GM12874 (cell line): Measurements from ENCODE around the gene ADARB2.

Source experiments
- TF ChIP-seq, protein P1 (sequence below): IDR thresholded peaks from 2 replicates; pipeline ENCODE4 v1.5.1; 2011; ENCODE audit warnings: low read depth, mild to moderate bottlenecking, control low read depth, low read length, moderate library complexity; ENCODE audit not compliant: insufficient read depth

Gene ADARB2

DNA sequence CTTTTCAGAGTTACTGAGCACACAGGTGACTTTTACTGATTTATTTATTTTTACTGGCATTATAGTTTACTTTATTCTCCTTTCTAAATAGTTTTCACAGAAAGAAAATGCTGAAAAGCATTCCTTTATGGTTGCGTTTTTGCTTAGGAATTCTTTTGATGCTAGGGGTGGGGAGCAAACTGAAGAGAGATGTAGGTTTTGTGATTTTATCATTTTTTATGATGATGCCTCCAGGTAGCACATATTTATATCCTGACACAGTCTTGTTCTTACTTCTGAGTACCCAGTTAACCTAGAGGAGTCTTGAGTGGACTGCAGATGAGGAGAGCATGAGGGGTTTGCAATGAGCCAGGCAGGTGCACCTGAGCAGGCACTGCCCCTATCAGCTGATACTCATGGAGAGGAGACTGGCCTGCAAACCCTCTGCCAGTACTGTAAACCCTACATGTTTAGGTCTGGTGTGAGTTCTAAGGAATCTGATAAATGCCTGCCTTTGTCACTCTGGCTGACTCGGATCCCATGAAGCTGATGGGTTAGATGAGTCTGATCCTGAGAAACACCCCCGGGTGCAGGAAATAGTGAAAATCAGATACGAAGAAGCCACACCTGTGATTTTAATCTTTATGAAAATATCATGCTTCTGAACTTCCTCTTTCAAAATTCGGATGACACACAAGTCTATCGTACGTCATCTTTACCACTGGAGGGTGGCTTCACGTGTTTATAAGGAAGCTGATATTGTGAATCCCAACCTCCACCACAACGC is 378.3 kb downstream of the ADARB2 start:
- TF ChIP-seq, protein P1, sequence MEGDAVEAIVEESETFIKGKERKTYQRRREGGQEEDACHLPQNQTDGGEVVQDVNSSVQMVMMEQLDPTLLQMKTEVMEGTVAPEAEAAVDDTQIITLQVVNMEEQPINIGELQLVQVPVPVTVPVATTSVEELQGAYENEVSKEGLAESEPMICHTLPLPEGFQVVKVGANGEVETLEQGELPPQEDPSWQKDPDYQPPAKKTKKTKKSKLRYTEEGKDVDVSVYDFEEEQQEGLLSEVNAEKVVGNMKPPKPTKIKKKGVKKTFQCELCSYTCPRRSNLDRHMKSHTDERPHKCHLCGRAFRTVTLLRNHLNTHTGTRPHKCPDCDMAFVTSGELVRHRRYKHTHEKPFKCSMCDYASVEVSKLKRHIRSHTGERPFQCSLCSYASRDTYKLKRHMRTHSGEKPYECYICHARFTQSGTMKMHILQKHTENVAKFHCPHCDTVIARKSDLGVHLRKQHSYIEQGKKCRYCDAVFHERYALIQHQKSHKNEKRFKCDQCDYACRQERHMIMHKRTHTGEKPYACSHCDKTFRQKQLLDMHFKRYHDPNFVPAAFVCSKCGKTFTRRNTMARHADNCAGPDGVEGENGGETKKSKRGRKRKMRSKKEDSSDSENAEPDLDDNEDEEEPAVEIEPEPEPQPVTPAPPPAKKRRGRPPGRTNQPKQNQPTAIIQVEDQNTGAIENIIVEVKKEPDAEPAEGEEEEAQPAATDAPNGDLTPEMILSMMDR, result no peak

DNA sequence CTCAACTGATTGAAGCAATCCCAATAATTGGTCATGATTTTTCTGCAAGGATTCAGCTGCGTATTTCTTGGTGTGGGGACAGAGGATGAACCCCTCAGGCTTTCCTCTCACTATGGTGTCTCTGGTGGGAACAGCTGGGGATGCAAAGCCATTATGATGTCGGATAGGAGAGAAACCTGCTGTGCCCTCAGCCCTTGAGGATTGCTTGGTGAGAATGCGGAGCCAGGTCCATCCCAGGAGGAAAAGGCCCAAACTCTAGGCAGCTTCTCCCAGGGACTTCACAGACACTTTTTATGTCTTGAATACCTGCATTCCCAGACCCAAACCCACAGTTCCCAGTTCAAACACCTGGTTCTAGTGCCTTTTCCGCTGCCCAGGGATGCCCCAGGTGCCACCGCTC is 379.2 kb downstream of the ADARB2 start:
- TF ChIP-seq, protein P1, result no peak

DNA sequence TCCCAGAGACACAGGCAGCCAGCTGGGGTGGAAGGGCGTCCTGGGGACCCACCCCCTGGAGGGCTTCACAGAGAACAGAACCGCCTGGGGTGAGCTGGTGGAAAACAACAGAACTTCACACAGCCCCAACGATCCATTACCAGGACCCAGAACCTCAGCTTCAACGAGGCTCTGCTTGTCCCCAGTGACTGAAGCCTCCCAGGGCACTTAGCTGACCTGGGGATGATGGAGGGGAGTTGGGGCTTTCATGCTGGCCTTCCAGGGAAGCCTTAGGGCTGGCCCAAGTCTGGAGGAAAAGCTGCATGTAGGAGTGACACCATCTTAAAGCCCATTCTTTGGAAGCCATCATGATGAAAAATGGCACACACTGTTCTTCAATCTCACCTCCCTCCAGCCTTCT is 381.0 kb downstream of the ADARB2 start:
- TF ChIP-seq, protein P1, result no peak

DNA sequence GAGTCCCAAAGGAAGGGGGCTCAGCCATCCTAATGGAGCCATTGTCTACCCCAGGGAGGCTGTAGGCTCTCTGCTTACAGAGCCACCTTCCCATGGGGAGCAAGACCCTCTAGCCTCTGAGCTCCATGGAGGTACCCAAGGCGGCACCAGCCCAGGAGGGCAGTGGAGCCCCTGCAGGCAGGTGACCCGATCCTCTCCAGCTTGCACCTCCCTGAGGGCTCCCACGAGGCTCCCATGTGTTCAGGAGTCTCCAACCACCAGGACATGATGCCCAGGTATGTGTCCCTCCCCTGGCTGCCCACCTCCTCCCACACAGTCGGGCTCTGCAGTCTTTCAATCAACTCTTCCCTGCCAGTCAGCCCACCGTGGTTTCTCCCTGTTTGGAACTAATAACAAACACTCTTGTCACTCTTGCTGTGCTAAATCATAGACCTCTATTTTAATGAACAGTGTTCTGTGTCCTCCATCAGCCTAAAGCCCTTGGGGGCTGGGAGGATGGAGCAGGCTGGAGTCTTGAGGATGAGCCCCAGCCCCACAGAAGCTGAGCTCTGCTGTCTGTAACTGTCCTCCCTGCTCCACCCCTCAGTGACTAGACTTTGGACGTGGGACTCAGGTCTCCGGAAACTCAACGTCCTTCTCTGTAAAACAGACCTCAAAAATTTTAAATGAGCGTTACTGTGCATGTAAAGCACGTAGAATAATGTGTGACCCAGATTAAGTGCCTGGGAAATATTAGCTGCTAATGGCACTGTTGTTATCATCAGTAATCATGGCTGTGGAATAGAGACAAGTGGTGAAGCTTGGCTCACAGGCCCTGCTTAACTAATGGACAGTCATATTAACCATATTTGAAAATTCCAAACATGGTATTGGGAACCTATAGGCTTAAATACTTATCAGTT is 382.3 kb downstream of the ADARB2 start:
- TF ChIP-seq, protein P1, result no peak

DNA sequence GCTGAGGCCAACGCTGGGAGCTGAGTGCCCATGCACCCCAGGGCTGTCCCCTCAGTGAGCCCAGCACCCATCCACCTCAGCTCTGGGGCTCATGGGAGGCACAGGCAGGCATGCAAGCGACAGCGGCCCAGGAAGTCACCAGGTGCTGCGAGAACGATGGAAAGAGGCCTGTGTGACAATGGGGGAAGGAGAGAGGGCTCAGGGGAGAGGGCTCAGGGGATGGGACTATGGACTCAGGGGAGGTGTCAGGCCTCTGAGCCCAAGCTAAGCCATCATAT is 388.6 kb downstream of the ADARB2 start:
- TF ChIP-seq, protein P1, result no peak

DNA sequence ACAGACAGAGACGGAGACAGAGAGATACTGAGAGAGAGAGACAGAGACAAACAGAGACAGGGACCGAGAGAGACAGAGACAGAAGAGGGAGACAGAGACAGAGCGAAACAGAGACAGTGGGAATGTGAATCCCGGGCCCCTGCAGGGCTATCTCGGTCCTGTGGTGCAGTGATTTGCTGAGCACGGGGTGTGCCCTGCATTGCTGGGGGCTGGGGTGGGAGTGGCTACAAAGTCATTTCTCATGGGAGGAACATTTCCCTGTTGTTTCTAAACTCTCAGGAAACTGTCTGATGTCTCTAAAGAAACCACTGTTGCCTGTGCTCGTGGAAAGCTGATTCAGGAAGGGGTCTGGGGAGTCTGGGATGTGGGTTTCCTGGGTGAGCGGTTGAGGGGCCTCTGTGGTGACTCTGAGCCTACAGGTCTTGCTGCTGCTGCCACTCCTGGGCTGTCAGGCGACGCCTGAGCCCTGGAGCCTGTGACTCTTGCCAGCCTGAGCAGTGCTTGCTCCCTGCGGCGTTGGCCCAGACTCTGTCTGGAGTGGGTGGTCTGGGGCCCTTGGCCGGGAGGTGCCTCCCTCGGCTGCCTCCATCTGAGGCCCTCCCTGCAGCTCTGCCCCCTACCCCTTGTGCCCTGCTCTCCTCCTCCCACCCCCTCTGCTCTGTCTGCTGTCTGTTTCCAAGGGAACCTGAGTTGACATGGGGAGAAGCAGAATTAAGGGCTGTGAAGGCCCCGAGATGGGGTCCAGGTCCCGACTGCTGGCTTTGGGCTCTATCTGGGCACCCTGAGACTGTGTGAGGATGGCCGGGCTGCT is 389.2 kb downstream of the ADARB2 start:
- TF ChIP-seq, protein P1, result no peak

DNA sequence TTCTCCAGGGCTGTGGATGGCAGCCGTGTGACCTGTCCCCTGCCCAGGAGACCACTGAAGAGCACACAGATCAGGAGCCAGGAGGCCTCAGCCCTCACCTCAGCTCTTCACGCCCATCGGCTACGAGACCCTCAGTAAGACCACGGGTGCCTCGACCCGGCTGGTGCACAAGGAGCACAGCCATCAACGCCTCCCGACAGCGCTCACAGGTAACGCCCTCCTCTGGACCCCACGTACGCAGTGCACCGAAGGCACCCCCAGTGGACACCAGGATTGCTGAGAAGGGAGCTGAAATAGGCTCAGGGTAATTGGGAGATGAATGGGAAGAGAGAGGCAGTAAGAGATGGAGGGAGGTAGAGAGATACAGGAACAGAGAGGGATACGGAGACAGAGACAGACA is 389.8 kb downstream of the ADARB2 start:
- TF ChIP-seq, protein P1, result no peak
